ENCODE measurements around the gene DGKD.

- TF ChIP-seq CTCF (IDR thresholded peaks at IDR 0.05) (no peak), POLR2A (IDR thresholded peaks at IDR 0.05) (no peak)
Observed at GRCh38 chr2:233486778-233487552, 132.7 kb downstream of the DGKD start.
